Hepatocyte (in vitro differentiated cells): Measurements from ENCODE around the gene ANKRD13C. TPM values are rescaled to one million over a fixed set of nuclear protein-coding genes. Genes with fewer than 3 reads are reported as not detected.

ENCODE experiments used
- DNase-seq: peaks from one replicate; pipeline ENCODE4 v3.0.0-alpha.2; 2016; ENCODE audit warnings: low spot score
- H2AFZ ChIP-seq: fragments of 200-600 bp; sonication (generic); 2 replicates; pipeline ENCODE4 v1.6.0; 2016; ENCODE audit warnings: antibody characterized with exemption, mild to moderate bottlenecking
- H3K27ac ChIP-seq: fragments of 200-600 bp; sonication (generic); 2 replicates; pipeline ENCODE4 v1.5.1; 2016; ENCODE audit warnings: mild to moderate bottlenecking
- H3K27me3 ChIP-seq: fragments of 200-600 bp; sonication (generic); 2 replicates; pipeline ENCODE4 v1.6.1; 2016
- H3K36me3 ChIP-seq: fragments of 200-600 bp; sonication (generic); replicated peaks from 2 replicates; pipeline ENCODE4 v1.5.1; 2016; ENCODE audit warnings: low read depth; ENCODE audit not compliant: insufficient read depth
- H3K4me1 ChIP-seq: fragments of 200-600 bp; sonication (generic); 2 replicates; pipeline ENCODE4 v1.5.1; 2016; ENCODE audit warnings: mild to moderate bottlenecking, moderate library complexity; ENCODE audit not compliant: insufficient read depth
- H3K4me2 ChIP-seq: fragments of 200-600 bp; sonication (generic); 2 replicates; pipeline ENCODE4 v1.6.0; 2016
- H3K4me3 ChIP-seq: fragments of 200-600 bp; sonication (generic); 2 replicates; pipeline ENCODE4 v1.5.1; 2016; ENCODE audit warnings: mild to moderate bottlenecking
- H3K79me2 ChIP-seq: fragments of 200-600 bp; sonication (generic); 2 replicates; pipeline ENCODE4 v1.6.0; 2017; ENCODE audit warnings: mild to moderate bottlenecking
- H3K9me2 ChIP-seq: fragments of 200-600 bp; sonication (generic); replicated peaks from 2 replicates; pipeline ENCODE4 v1.6.0; 2017; ENCODE audit warnings: mild to moderate bottlenecking; ENCODE audit not compliant: insufficient read depth
- H3K9me3 ChIP-seq: fragments of 200-600 bp; sonication (generic); 2 replicates; pipeline ENCODE4 v1.5.1; 2016; ENCODE audit warnings: low read depth, mild to moderate bottlenecking
- H4K20me1 ChIP-seq: fragments of 200-600 bp; sonication (generic); 2 replicates; pipeline ENCODE4 v1.6.0; 2016; ENCODE audit warnings: mild to moderate bottlenecking; ENCODE audit not compliant: insufficient read depth, poor library complexity, severe bottlenecking
- CTCF ChIP-seq: fragments of 200-600 bp; sonication (generic); IDR thresholded peaks from 2 replicates; pipeline ENCODE4 v1.5.1; 2016; ENCODE audit warnings: antibody characterized with exemption, mild to moderate bottlenecking; ENCODE audit not compliant: poor library complexity
- EZH2 ChIP-seq: fragments of 200-600 bp; sonication (generic); IDR thresholded peaks from 2 replicates; pipeline ENCODE4 v1.6.1; 2016; ENCODE audit warnings: antibody characterized with exemption, mild to moderate bottlenecking, borderline replicate concordance
- EZH2phosphoT487 ChIP-seq: fragments of 200-600 bp; sonication (generic); IDR thresholded peaks from one replicate; pipeline ENCODE4 v1.6.1; 2018; ENCODE audit warnings: antibody characterized with exemption, mild to moderate bottlenecking, low read depth, moderate library complexity; ENCODE audit not compliant: unreplicated experiment, severe bottlenecking
- WGBS: methylation state at CpG from one replicate; pipeline ENCODE4 v1.1.6; 2016; ENCODE audit warnings: low lambda C conversion rate; ENCODE audit errors: missing lambda C conversion rate; 5-methylcytosine and 5-hydroxymethylcytosine counted together
- polyA plus RNA-seq: library from polyadenylated mRNA; unstranded; fragments of >200 nt; fragmentation: Nextera tagmentation; extraction: Ambion mirVana; gene quantifications from 2 replicates; pipeline ENCODE4 v1.2.1, GENCODE V29; 2016
- total RNA-seq: library from RNA; depleted of rRNA; stranded (reverse); fragments of >200 nt; gene quantifications from 2 replicates; pipeline ENCODE4 v1.2.3, GENCODE V29; 2014

ANKRD13C gene
- total and polyA plus RNA-seq, 2 experiments from 2014 or later: 14.9 to 26.5 TPM

DNA sequence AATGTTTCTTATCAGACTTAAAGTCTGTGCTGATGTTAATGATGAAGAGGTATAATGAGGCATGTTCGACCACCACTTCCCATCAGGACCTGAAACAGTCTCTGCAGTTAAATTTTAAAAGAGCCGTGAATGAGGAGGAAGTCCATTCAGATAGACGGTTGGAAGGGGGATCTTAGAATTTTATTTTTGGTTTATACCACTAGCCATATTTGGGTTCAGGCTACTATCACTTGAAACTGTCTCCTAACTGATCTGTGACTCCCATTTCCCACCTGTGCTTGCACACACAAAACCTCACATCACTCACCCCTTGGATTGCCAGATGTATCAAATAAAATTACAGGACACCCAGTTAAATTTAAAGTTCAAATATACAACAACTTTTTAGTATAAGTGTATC is 9.9 kb upstream of the ANKRD13C start:
- Histone ChIP-seq H2AFZ (no peak overlapping the region), H3K27ac (no peak overlapping the region), H4K20me1 (no peaks in the 10 kb centered on the region), H3K27me3 (no peaks in the 10 kb centered on the region), H3K4me3 (no peak overlapping the region), H3K9me2 (no peaks in the 10 kb centered on the region), H3K4me1 (no peaks in the 10 kb centered on the region), H3K4me2 (no peak overlapping the region), H3K79me2 (no peaks in the 10 kb centered on the region), H3K9me3 (no peaks in the 10 kb centered on the region), H3K36me3 (no peaks in the 10 kb centered on the region)
- 29% methylated on average over 3 of the region's 3 CpGs for WGBS
- no peak for DNase-seq
- TF ChIP-seq CTCF: no peak
- no peak for TF ChIP-seq EZH2
- TF ChIP-seq EZH2phosphoT487: no peak

- Histone ChIP-seq H3K9me3 (no peaks in the 10 kb centered on the region), H3K27me3 (no peaks in the 10 kb centered on the region), H3K79me2 (no peaks in the 10 kb centered on the region), H3K4me2 (no peak overlapping the region), H3K9me2 (no peaks in the 10 kb centered on the region), H2AFZ (no peak overlapping the region), H3K4me3 (no peak overlapping the region), H3K27ac (no peak overlapping the region), H3K36me3 (no peaks in the 10 kb centered on the region), H4K20me1 (no peaks in the 10 kb centered on the region), H3K4me1 (no peaks in the 10 kb centered on the region)
- TF ChIP-seq CTCF: no peak
- TF ChIP-seq EZH2phosphoT487: no peak
- TF ChIP-seq EZH2: no peak
- 37% methylated on average over 3 of the region's 3 CpGs for WGBS
- DNase-seq: no peak
Observed at GRCh38 chr1:70361727-70362398, 7.3 kb upstream of the ANKRD13C start.

- no peaks in the 10 kb centered on the region for H3K9me2 ChIP-seq
- H2AFZ ChIP-seq: no peak overlapping the region
- H3K36me3 ChIP-seq: no peaks in the 10 kb centered on the region
- no peaks in the 10 kb centered on the region for H3K9me3 ChIP-seq
- DNase-seq: no peak
- H3K4me2 ChIP-seq: no peak overlapping the region
- H3K4me3 ChIP-seq: no peak overlapping the region
- TF ChIP-seq CTCF (no peak), EZH2 (no peak), EZH2phosphoT487 (no peak)
- no peaks in the 10 kb centered on the region for H3K79me2 ChIP-seq
- no peak overlapping the region for H3K27ac ChIP-seq
- H3K4me1 ChIP-seq: peaks cover 2% of the 10 kb centered on the region
- WGBS: 78% methylated on average over 5 of the region's 5 CpGs
- H3K27me3 ChIP-seq: no peaks in the 10 kb centered on the region
- H4K20me1 ChIP-seq: no peaks in the 10 kb centered on the region
Observed at GRCh38 chr1:70360321-70360720, 5.8 kb upstream of the ANKRD13C start.
